SK-N-SH treated with all-trans-retinoic acid at 6 μM for 48 hours (cell line): ENCODE results near the gene DNAH8.

Experiments
- ATAC-seq: fragments of 200-7000 bp; cut with Tn5 transposase; 3 replicates; pipeline ENCODE4 v1.9.1; 2020; ENCODE audit warnings: mild to moderate bottlenecking, moderate library complexity
- ARNTL ChIP-seq: fragments of 450-650 bp; formaldehyde crosslinking; IDR thresholded peaks from 2 replicates; pipeline ENCODE4 v1.5.0; 2020; ENCODE audit warnings: low read depth, mild to moderate bottlenecking, moderate library complexity, borderline replicate concordance
- BACH2 ChIP-seq: fragments of 250-450 bp; sonication (Bioruptor Pico); IDR thresholded peaks from 2 replicates; pipeline ENCODE4 v1.9.0; 2021; ENCODE audit warnings: mild to moderate bottlenecking, borderline replicate concordance
- CSDC2 ChIP-seq: fragments of 250-450 bp; sonication (Bioruptor Pico); IDR thresholded peaks from 2 replicates; pipeline ENCODE4 v1.5.0; 2020; ENCODE audit warnings: mild to moderate bottlenecking, moderate library complexity
- CSRNP3 ChIP-seq: fragments of 250-450 bp; sonication (Bioruptor Pico); IDR thresholded peaks from 2 replicates; pipeline ENCODE4 v1.5.1; 2021; ENCODE audit warnings: mild to moderate bottlenecking, moderate library complexity
- GLIS3 ChIP-seq: fragments of 250-450 bp; sonication (Bioruptor Pico); IDR thresholded peaks from 2 replicates; pipeline ENCODE4 v1.5.0; 2020; ENCODE audit warnings: mild to moderate bottlenecking, moderate library complexity
- ISL1 ChIP-seq: fragments of 250-450 bp; sonication (Bioruptor Pico); IDR thresholded peaks from 2 replicates; pipeline ENCODE4 v2.1.2; 2022; ENCODE audit warnings: mild to moderate bottlenecking, moderate library complexity
- OSR1 ChIP-seq: fragments of 250-450 bp; sonication (Bioruptor Pico); IDR thresholded peaks from 2 replicates; pipeline ENCODE4 v1.8.0; 2022; ENCODE audit warnings: moderate library complexity, mild to moderate bottlenecking, inconsistent platforms
- PATZ1 ChIP-seq: fragments of 250-450 bp; sonication (Bioruptor Pico); IDR thresholded peaks from 2 replicates; pipeline ENCODE4 v1.8.0; 2020; ENCODE audit warnings: mild to moderate bottlenecking, moderate library complexity, borderline replicate concordance
- PPARA ChIP-seq: fragments of 250-450 bp; sonication (Bioruptor Pico); IDR thresholded peaks from 2 replicates; pipeline ENCODE4 v1.5.0; 2020; ENCODE audit warnings: mild to moderate bottlenecking, borderline replicate concordance
- RARB ChIP-seq: fragments of 250-450 bp; sonication (Bioruptor Pico); IDR thresholded peaks from 2 replicates; pipeline ENCODE4 v1.8.0; 2021; ENCODE audit warnings: mild to moderate bottlenecking, moderate library complexity
- TOX ChIP-seq: fragments of 250-450 bp; sonication (Bioruptor Pico); IDR thresholded peaks from 2 replicates; pipeline ENCODE4 v1.8.0; 2021; ENCODE audit warnings: mild to moderate bottlenecking, moderate library complexity, borderline replicate concordance
- ZC3H10 ChIP-seq: fragments of 250-450 bp; sonication (Bioruptor Pico); IDR thresholded peaks from 2 replicates; pipeline ENCODE4 v1.5.1; 2021; ENCODE audit warnings: mild to moderate bottlenecking, moderate library complexity
- ZFP30 ChIP-seq: fragments of 450-650 bp; formaldehyde crosslinking; IDR thresholded peaks from 2 replicates; pipeline ENCODE4 v1.5.0; 2022; ENCODE audit warnings: mild to moderate bottlenecking, moderate library complexity
- ZNF70 ChIP-seq: fragments of 450-650 bp; formaldehyde crosslinking; IDR thresholded peaks from 2 replicates; pipeline ENCODE4 v1.5.0; 2020; ENCODE audit warnings: mild to moderate bottlenecking, moderate library complexity
- ZNF8 ChIP-seq: fragments of 450-650 bp; formaldehyde crosslinking; IDR thresholded peaks from 2 replicates; pipeline ENCODE4 v1.5.0; 2020; ENCODE audit warnings: mild to moderate bottlenecking, moderate library complexity
- TF ChIP-seq, protein P1 (sequence below): fragments of 250-450 bp; sonication (Bioruptor Pico); IDR thresholded peaks from 2 replicates; pipeline ENCODE4 v1.5.1; 2020; ENCODE audit warnings: low read depth, mild to moderate bottlenecking, moderate library complexity
- TF ChIP-seq, protein P2 (sequence below): fragments of 250-450 bp; sonication (Bioruptor Pico); IDR thresholded peaks from 2 replicates; pipeline ENCODE4 v1.5.0; 2020; ENCODE audit warnings: mild to moderate bottlenecking, moderate library complexity

The DNAH8 gene

GRCh38 chr6:39047434-39048327 lies 332.6 kb downstream of the DNAH8 start:
- no peak for TF ChIP-seq CSRNP3 (CRISPR knock-in tag)
- TF ChIP-seq, protein P1, sequence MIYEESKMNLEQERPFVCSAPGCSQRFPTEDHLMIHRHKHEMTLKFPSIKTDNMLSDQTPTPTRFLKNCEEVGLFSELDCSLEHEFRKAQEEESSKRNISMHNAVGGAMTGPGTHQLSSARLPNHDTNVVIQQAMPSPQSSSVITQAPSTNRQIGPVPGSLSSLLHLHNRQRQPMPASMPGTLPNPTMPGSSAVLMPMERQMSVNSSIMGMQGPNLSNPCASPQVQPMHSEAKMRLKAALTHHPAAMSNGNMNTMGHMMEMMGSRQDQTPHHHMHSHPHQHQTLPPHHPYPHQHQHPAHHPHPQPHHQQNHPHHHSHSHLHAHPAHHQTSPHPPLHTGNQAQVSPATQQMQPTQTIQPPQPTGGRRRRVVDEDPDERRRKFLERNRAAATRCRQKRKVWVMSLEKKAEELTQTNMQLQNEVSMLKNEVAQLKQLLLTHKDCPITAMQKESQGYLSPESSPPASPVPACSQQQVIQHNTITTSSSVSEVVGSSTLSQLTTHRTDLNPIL: no peak
- TF ChIP-seq, protein P2, sequence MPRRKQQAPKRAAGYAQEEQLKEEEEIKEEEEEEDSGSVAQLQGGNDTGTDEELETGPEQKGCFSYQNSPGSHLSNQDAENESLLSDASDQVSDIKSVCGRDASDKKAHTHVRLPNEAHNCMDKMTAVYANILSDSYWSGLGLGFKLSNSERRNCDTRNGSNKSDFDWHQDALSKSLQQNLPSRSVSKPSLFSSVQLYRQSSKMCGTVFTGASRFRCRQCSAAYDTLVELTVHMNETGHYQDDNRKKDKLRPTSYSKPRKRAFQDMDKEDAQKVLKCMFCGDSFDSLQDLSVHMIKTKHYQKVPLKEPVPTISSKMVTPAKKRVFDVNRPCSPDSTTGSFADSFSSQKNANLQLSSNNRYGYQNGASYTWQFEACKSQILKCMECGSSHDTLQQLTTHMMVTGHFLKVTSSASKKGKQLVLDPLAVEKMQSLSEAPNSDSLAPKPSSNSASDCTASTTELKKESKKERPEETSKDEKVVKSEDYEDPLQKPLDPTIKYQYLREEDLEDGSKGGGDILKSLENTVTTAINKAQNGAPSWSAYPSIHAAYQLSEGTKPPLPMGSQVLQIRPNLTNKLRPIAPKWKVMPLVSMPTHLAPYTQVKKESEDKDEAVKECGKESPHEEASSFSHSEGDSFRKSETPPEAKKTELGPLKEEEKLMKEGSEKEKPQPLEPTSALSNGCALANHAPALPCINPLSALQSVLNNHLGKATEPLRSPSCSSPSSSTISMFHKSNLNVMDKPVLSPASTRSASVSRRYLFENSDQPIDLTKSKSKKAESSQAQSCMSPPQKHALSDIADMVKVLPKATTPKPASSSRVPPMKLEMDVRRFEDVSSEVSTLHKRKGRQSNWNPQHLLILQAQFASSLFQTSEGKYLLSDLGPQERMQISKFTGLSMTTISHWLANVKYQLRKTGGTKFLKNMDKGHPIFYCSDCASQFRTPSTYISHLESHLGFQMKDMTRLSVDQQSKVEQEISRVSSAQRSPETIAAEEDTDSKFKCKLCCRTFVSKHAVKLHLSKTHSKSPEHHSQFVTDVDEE (CRISPR knock-in tag): no peak
- no peak for TF ChIP-seq PPARA (CRISPR knock-in tag)
- no peak for TF ChIP-seq OSR1 (CRISPR knock-in tag)
- TF ChIP-seq ZNF8 (CRISPR knock-in tag): no peak
- TF ChIP-seq ISL1 (CRISPR knock-in tag): no peak
- TF ChIP-seq ARNTL: no peak
- no peak for TF ChIP-seq TOX (CRISPR knock-in tag)
- TF ChIP-seq ZFP30 (CRISPR knock-in tag): no peak
- TF ChIP-seq BACH2: no peak
- no peak for TF ChIP-seq GLIS3
- no peak for ATAC-seq

- TF ChIP-seq ZC3H10 (CRISPR knock-in tag): no peak
- no peak for TF ChIP-seq BACH2
- no peak for TF ChIP-seq RARB (CRISPR knock-in tag)
- no peak for TF ChIP-seq CSDC2 (CRISPR knock-in tag)
- no peak for TF ChIP-seq ZNF8 (CRISPR knock-in tag)
- no peak for TF ChIP-seq PATZ1 (CRISPR knock-in tag)
- TF ChIP-seq, protein P2 (CRISPR knock-in tag): no peak
- no peak for TF ChIP-seq ZNF70
- TF ChIP-seq, protein P1: no peak
- TF ChIP-seq OSR1 (CRISPR knock-in tag): no peak
- no peak; the same call in 2 of the 3 replicates for ATAC-seq
Measured at GRCh38 chr6:39048481-39049399, 333.6 kb downstream of the DNAH8 start, which contains the start of gene GLP1R. TSS of gene GLP1R (plus strand) at chr6:39048781. CDS start at chr6:39048841, 60 bp downstream.
